OCI-LY3 (cell line): ENCODE data around the gene NEU4.

Source experiments
- H2AFZ ChIP-seq: fragments of 200-600, 300-600 bp; shearing (Covaris generic); 2 replicates; pipeline ENCODE4 v1.6.0; 2014; ENCODE audit warnings: antibody characterized with exemption, low read depth, low read length
- H3K27ac ChIP-seq: fragments of 200-600, 300-600 bp; sonication (generic); 2 replicates; pipeline ENCODE4 v1.5.1; 2014; ENCODE audit warnings: mild to moderate bottlenecking, low read length, moderate library complexity, mixed read lengths
- H3K27me3 ChIP-seq: fragments of 200-600, 300-600 bp; sonication (generic); 2 replicates; pipeline ENCODE4 v1.6.1; 2014; ENCODE audit warnings: low read depth, low read length, mixed read lengths
- H3K36me3 ChIP-seq: fragments of 200-600, 300-600 bp; sonication (generic); replicated peaks from 2 replicates; pipeline ENCODE3; 2014; ENCODE audit warnings: low read depth, low read length, mixed read lengths
- H3K4me1 ChIP-seq: fragments of 300-600, 200-600 bp; sonication (generic); 2 replicates; pipeline ENCODE4 v1.6.1; 2014; ENCODE audit warnings: low read length, mixed read lengths
- H3K4me2 ChIP-seq: fragments of 200-600, 300-600 bp; sonication (generic); 2 replicates; pipeline ENCODE4 v1.6.1; 2014; ENCODE audit warnings: low read length, mixed read lengths
- H3K4me3 ChIP-seq: fragments of 300-600, 200-600 bp; sonication (generic); 2 replicates; pipeline ENCODE4 v1.5.1; 2014; ENCODE audit warnings: antibody characterized with exemption, mild to moderate bottlenecking, low read length, moderate library complexity
- H3K79me2 ChIP-seq: fragments of 300-600, 200-600 bp; shearing (Covaris generic); 2 replicates; pipeline ENCODE4 v1.6.1; 2014; ENCODE audit warnings: mild to moderate bottlenecking, low read length, mixed read lengths
- H3K9ac ChIP-seq: fragments of 300-600, 200-600 bp; shearing (Covaris generic); 2 replicates; pipeline ENCODE4 v1.6.0; 2014; ENCODE audit warnings: mild to moderate bottlenecking, low read length, moderate library complexity
- H3K9me3 ChIP-seq: fragments of 200-600, 300-600 bp; shearing (Covaris generic); 2 replicates; pipeline ENCODE4 v1.6.1; 2014; ENCODE audit warnings: low read length, mixed read lengths; ENCODE audit not compliant: insufficient read depth
- H4K20me1 ChIP-seq: fragments of 200-600, 300-600 bp; sonication (generic); 2 replicates; pipeline ENCODE4 v1.6.1; 2016; ENCODE audit warnings: low read length, mixed read lengths; ENCODE audit not compliant: insufficient read depth
- EZH2phosphoT487 ChIP-seq: fragments of 200-600 bp; shearing (Covaris generic); IDR thresholded peaks from 2 replicates; pipeline ENCODE4 v1.6.1; 2018; ENCODE audit warnings: antibody characterized with exemption, mixed run types, low read depth
- TF ChIP-seq, protein P1 (sequence below): fragments of 200-600, 300-600 bp; sonication (generic); IDR thresholded peaks from 2 replicates; pipeline ENCODE4 v1.5.1; 2014; ENCODE audit warnings: antibody characterized with exemption, low read length, low read depth

NEU4 gene

GRCh38 chr2:241814643-241815476 lies 5.9 kb downstream of the NEU4 start:
- Histone ChIP-seq H4K20me1 (no peaks in the 10 kb centered on the region), H3K4me1 (peaks cover 13% of the 10 kb centered on the region), H3K27ac (no peak overlapping the region), H3K4me2 (no peak overlapping the region), H3K9ac (no peak overlapping the region), H3K36me3 (no peaks in the 10 kb centered on the region), H2AFZ (no peak overlapping the region), H3K9me3 (no peaks in the 10 kb centered on the region), H3K4me3 (no peak overlapping the region), H3K79me2 (no peaks in the 10 kb centered on the region), H3K27me3 (no peaks in the 10 kb centered on the region)
- TF ChIP-seq EZH2phosphoT487, result no peak
- TF ChIP-seq, protein P1, sequence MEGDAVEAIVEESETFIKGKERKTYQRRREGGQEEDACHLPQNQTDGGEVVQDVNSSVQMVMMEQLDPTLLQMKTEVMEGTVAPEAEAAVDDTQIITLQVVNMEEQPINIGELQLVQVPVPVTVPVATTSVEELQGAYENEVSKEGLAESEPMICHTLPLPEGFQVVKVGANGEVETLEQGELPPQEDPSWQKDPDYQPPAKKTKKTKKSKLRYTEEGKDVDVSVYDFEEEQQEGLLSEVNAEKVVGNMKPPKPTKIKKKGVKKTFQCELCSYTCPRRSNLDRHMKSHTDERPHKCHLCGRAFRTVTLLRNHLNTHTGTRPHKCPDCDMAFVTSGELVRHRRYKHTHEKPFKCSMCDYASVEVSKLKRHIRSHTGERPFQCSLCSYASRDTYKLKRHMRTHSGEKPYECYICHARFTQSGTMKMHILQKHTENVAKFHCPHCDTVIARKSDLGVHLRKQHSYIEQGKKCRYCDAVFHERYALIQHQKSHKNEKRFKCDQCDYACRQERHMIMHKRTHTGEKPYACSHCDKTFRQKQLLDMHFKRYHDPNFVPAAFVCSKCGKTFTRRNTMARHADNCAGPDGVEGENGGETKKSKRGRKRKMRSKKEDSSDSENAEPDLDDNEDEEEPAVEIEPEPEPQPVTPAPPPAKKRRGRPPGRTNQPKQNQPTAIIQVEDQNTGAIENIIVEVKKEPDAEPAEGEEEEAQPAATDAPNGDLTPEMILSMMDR, result no peak

GRCh38 chr2:241815477-241816430 lies 6.8 kb downstream of the NEU4 start:
- no peak overlapping the region for H3K4me3 ChIP-seq
- no peak overlapping the region for H2AFZ ChIP-seq
- no peak overlapping the region for H3K4me2 ChIP-seq
- H3K27me3 ChIP-seq, result no peaks in the 10 kb centered on the region
- TF ChIP-seq, protein P1, result no peak
- TF ChIP-seq EZH2phosphoT487, result no peak
- no peak overlapping the region for H3K9ac ChIP-seq
- H4K20me1 ChIP-seq, result no peaks in the 10 kb centered on the region
- no peaks in the 10 kb centered on the region for H3K9me3 ChIP-seq
- H3K79me2 ChIP-seq, result no peaks in the 10 kb centered on the region
- no peaks in the 10 kb centered on the region for H3K36me3 ChIP-seq
- H3K27ac ChIP-seq, result no peak overlapping the region
- H3K4me1 ChIP-seq, result peaks cover 8% of the 10 kb centered on the region

GRCh38 chr2:241816431-241817121 lies 7.6 kb downstream of the NEU4 start:
- Histone ChIP-seq H3K27ac (no peak overlapping the region), H3K9ac (no peak overlapping the region), H3K4me3 (no peak overlapping the region), H3K36me3 (no peaks in the 10 kb centered on the region), H4K20me1 (no peaks in the 10 kb centered on the region), H3K9me3 (no peaks in the 10 kb centered on the region), H3K79me2 (no peaks in the 10 kb centered on the region), H2AFZ (no peak overlapping the region), H3K4me1 (peaks cover 8% of the 10 kb centered on the region), H3K27me3 (no peaks in the 10 kb centered on the region), H3K4me2 (no peak overlapping the region)
- TF ChIP-seq, protein P1, result no peak
- no peak for TF ChIP-seq EZH2phosphoT487
